Astrocyte (in vitro differentiated cells and primary cell): ENCODE measurements around the gene METTL16. TPM values are rescaled to one million over a fixed set of nuclear protein-coding genes. Genes with fewer than 3 reads are reported as not detected.

ENCODE experiments used
- DNase-seq: peaks from one replicate; pipeline ENCODE4 v3.0.0-alpha.2; 2010; ENCODE audit warnings: low read depth
- FAIRE-seq: peaks from 2 replicates; lab custom pipeline; 2011; peaks lifted over from hg19 to GRCh38; lab: Jason Lieb, UNC
- H2AFZ ChIP-seq: 2 replicates; pipeline ENCODE4 v1.6.0; 2012; ENCODE audit warnings: low read depth, low read length, inconsistent platforms
- H3K27ac ChIP-seq: 2 replicates; pipeline ENCODE4 v1.5.1; 2011; ENCODE audit warnings: low read depth, low read length, inconsistent platforms
- H3K27me3 ChIP-seq: 2 replicates; pipeline ENCODE4 v1.6.0; 2011; ENCODE audit warnings: low read length, inconsistent platforms; ENCODE audit not compliant: insufficient read depth
- H3K36me3 ChIP-seq: 2 replicates; pipeline ENCODE4 v1.5.1; 2011; ENCODE audit warnings: low read length, inconsistent platforms; ENCODE audit not compliant: insufficient read depth
- H3K4me1 ChIP-seq: 2 replicates; pipeline ENCODE4 v1.5.1; 2011; ENCODE audit warnings: low read length, inconsistent platforms; ENCODE audit not compliant: insufficient read depth
- H3K4me2 ChIP-seq: 2 replicates; pipeline ENCODE4 v1.6.0; 2012; ENCODE audit warnings: low read length, inconsistent platforms
- H3K4me3 ChIP-seq: 2 replicates; pipeline ENCODE4 v1.5.1; 2011; ENCODE audit warnings: low read depth, mild to moderate bottlenecking, low read length, inconsistent platforms; ENCODE audit not compliant: insufficient read depth
- H3K79me2 ChIP-seq: 2 replicates; pipeline ENCODE4 v1.6.0; 2012; ENCODE audit warnings: mild to moderate bottlenecking, low read length, inconsistent platforms; ENCODE audit not compliant: insufficient read depth
- H3K9ac ChIP-seq: 2 replicates; pipeline ENCODE4 v1.6.0; 2012; ENCODE audit warnings: mild to moderate bottlenecking, low read length, inconsistent platforms
- H3K9me3 ChIP-seq: 2 replicates; pipeline ENCODE4 v1.5.1; 2012; ENCODE audit warnings: low read depth, mild to moderate bottlenecking, low read length, inconsistent platforms; ENCODE audit not compliant: insufficient read depth
- H4K20me1 ChIP-seq: 2 replicates; pipeline ENCODE4 v1.6.0; 2012; ENCODE audit warnings: low read length, inconsistent platforms; ENCODE audit not compliant: insufficient read depth
- H3K27ac Mint-ChIP-seq: one replicate; pipeline ENCODE4 v1.8.0; 2021; ENCODE audit warnings: mild to moderate bottlenecking, mixed read lengths; ENCODE audit not compliant: unreplicated experiment
- H3K27me3 Mint-ChIP-seq: one replicate; pipeline ENCODE4 v1.8.0; 2021; ENCODE audit warnings: low read depth, mixed read lengths; ENCODE audit not compliant: unreplicated experiment
- H3K36me3 Mint-ChIP-seq: one replicate; pipeline ENCODE4 v1.8.0; 2021; ENCODE audit warnings: low read depth, mixed read lengths; ENCODE audit not compliant: unreplicated experiment
- H3K4me1 Mint-ChIP-seq: one replicate; pipeline ENCODE4 v1.8.0; 2021; ENCODE audit warnings: low read depth, mixed read lengths; ENCODE audit not compliant: unreplicated experiment
- H3K4me3 Mint-ChIP-seq: one replicate; pipeline ENCODE4 v1.8.0; 2021; ENCODE audit warnings: mild to moderate bottlenecking, moderate library complexity, mixed read lengths; ENCODE audit not compliant: unreplicated experiment
- H3K9me3 Mint-ChIP-seq: one replicate; pipeline ENCODE4 v1.8.0; 2021; ENCODE audit warnings: mild to moderate bottlenecking, mixed read lengths; ENCODE audit not compliant: unreplicated experiment
- EZH2 ChIP-seq: IDR thresholded peaks from 2 replicates; pipeline ENCODE4 v1.6.1; 2012; ENCODE audit warnings: mild to moderate bottlenecking, low read length, inconsistent platforms; ENCODE audit not compliant: insufficient read depth
- total RNA-seq: library from RNA; stranded (reverse); gene quantifications from 2 replicates; pipeline ENCODE4 v1.2.1, GENCODE V29; 2021
- TF ChIP-seq, protein P1 (sequence below): IDR thresholded peaks from 2 replicates; pipeline ENCODE4 v1.5.1; 2011; ENCODE audit warnings: low read depth, mild to moderate bottlenecking, inconsistent platforms, low read length, moderate library complexity; ENCODE audit not compliant: insufficient read depth

The METTL16 gene
- total RNA-seq, 1 donor from 2014 or later, result 28.4 TPM

DNA sequence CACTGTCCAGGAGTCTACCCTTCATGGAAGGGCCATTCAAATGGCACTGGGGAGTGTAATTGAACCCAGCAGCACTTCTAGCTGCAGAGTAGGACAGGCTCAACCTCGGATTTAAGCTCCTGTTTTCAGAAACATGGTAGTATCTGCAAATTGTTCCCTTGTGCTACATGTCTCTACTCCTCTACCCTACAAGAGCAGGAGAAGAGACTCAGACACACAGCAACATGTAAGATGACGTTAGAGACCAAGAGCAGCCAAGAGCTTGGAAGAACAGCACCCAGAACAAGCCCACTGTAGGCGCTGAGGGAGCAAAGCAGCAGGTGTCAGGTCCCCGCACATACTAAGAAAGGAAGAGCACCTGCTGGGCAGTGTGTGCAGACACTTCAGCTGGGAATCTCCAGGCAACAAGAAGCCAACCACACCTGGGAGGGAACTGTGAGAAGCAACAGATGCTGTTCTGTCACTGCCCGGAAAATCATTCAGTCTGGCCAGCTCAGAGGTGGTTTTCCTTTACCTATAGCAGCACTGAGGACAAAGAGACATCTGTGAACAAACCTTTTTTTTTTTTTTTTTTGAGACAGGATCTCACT, 75.3 kb downstream of the METTL16 start:
- no peaks in the 10 kb centered on the region for H3K9me3 ChIP-seq
- no peak overlapping the region for H3K4me2 ChIP-seq
- H4K20me1 ChIP-seq, result peaks cover 4% of the 10 kb centered on the region
- peaks cover 24% of the 10 kb centered on the region for H3K4me1 Mint-ChIP-seq
- H3K9me3 Mint-ChIP-seq, result no peaks in the 10 kb centered on the region
- H3K4me3 Mint-ChIP-seq, result no peak overlapping the region
- H3K9ac ChIP-seq, result no peak overlapping the region
- no peak for DNase-seq
- peaks cover 30% of the 10 kb centered on the region for H3K4me1 ChIP-seq
- H3K36me3 Mint-ChIP-seq, result peaks cover 23% of the 10 kb centered on the region
- no peak overlapping the region for H2AFZ ChIP-seq
- peaks cover 11% of the 10 kb centered on the region for H3K36me3 ChIP-seq
- no peak overlapping the region for H3K4me3 ChIP-seq
- H3K27ac Mint-ChIP-seq, result no peak overlapping the region
- H3K27me3 ChIP-seq, result no peaks in the 10 kb centered on the region
- no peak for TF ChIP-seq EZH2
- TF ChIP-seq, protein P1, sequence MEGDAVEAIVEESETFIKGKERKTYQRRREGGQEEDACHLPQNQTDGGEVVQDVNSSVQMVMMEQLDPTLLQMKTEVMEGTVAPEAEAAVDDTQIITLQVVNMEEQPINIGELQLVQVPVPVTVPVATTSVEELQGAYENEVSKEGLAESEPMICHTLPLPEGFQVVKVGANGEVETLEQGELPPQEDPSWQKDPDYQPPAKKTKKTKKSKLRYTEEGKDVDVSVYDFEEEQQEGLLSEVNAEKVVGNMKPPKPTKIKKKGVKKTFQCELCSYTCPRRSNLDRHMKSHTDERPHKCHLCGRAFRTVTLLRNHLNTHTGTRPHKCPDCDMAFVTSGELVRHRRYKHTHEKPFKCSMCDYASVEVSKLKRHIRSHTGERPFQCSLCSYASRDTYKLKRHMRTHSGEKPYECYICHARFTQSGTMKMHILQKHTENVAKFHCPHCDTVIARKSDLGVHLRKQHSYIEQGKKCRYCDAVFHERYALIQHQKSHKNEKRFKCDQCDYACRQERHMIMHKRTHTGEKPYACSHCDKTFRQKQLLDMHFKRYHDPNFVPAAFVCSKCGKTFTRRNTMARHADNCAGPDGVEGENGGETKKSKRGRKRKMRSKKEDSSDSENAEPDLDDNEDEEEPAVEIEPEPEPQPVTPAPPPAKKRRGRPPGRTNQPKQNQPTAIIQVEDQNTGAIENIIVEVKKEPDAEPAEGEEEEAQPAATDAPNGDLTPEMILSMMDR, result no peak
- H3K27me3 Mint-ChIP-seq, result no peaks in the 10 kb centered on the region
- no peak for FAIRE-seq
- H3K79me2 ChIP-seq, result no peaks in the 10 kb centered on the region
- H3K27ac ChIP-seq, result no peak overlapping the region

DNA sequence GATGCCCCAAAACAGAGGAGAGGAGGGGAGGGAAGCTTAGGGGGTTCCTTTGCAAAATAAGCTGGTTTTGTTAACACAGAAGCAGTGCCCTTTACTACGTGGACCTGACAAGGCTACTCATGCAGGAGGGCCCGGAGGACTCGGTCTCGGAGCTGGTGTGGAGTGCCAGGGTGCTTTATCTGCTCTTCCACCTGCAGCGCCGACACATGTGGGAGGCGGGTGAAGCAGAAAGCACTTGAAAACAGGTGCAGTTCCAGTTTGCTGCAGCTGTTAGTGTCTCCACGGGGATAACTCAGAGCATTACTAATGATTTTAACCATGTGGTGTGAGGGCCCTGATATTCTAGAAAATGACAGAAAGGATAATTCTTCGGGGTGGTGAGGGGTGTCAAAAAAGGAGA, 75.8 kb downstream of the METTL16 start:
- Histone ChIP-seq H3K4me2 (no peak overlapping the region), H2AFZ (no peak overlapping the region), H3K36me3 (peaks cover 7% of the 10 kb centered on the region), H3K79me2 (no peaks in the 10 kb centered on the region), H3K9me3 (no peaks in the 10 kb centered on the region), H3K27ac (no peak overlapping the region), H3K4me3 (no peak overlapping the region), H3K9ac (peak overlapping the region; percentile 40), H4K20me1 (peaks cover 4% of the 10 kb centered on the region), H3K27me3 (no peaks in the 10 kb centered on the region), H3K4me1 (peaks cover 30% of the 10 kb centered on the region)
- H3K27me3 Mint-ChIP-seq, result no peaks in the 10 kb centered on the region
- H3K4me1 Mint-ChIP-seq, result peaks cover 24% of the 10 kb centered on the region
- H3K4me3 Mint-ChIP-seq, result no peak overlapping the region
- H3K27ac Mint-ChIP-seq, result no peak overlapping the region
- no peaks in the 10 kb centered on the region for H3K9me3 Mint-ChIP-seq
- FAIRE-seq (no peak), DNase-seq (no peak)
- peaks cover 18% of the 10 kb centered on the region for H3K36me3 Mint-ChIP-seq
- TF ChIP-seq EZH2, result no peak
- TF ChIP-seq, protein P1, result no peak

DNA sequence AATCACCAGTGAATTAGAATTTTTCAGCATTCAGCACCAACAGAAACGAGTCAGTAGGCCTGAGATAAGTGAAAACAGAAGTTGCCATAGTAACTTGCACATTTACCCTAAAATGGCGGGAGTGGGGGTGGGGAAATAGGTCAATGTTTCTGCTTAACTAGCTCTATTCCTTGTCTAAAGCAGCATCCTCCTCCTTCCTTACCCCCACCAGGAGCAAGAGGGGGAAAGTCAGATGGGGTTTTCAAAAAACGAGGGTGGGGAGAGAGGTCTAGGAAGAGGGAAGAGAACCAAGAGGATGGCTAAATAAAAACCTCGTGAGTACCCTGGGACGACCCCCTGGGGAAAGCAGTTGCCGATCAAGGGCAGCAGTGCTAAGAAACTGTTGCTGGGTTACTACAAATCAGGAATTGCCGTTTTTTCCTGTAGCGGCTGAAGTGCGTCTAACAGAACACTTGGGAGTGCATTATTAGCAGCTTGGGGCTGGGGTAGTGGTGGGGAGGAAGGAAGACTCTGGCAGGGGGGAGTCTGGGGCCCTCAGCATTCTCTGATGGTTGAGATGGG, 76.4 kb downstream of the METTL16 start:
- no peaks in the 10 kb centered on the region for H3K79me2 ChIP-seq
- peak overlapping the region; percentile 2 for H3K4me2 ChIP-seq
- H3K4me3 Mint-ChIP-seq, result peak overlapping the region; percentile 50
- no peak overlapping the region for H3K27ac ChIP-seq
- DNase-seq, result peak; percentile 32
- H3K9me3 Mint-ChIP-seq, result no peaks in the 10 kb centered on the region
- peaks cover 26% of the 10 kb centered on the region for H3K4me1 ChIP-seq
- peak overlapping the region; percentile 86 for H3K27ac Mint-ChIP-seq
- TF ChIP-seq, protein P1, result no peak
- no peak for TF ChIP-seq EZH2
- peaks cover 18% of the 10 kb centered on the region for H3K36me3 Mint-ChIP-seq
- peaks cover 24% of the 10 kb centered on the region for H3K4me1 Mint-ChIP-seq
- no peak for FAIRE-seq
- H3K27me3 Mint-ChIP-seq, result no peaks in the 10 kb centered on the region
- peaks cover 5% of the 10 kb centered on the region for H3K36me3 ChIP-seq
- H3K9me3 ChIP-seq, result no peaks in the 10 kb centered on the region
- H2AFZ ChIP-seq, result no peak overlapping the region
- H3K4me3 ChIP-seq, result no peak overlapping the region
- peak overlapping the region; percentile 40 for H3K9ac ChIP-seq
- H4K20me1 ChIP-seq, result peaks cover 4% of the 10 kb centered on the region
- no peaks in the 10 kb centered on the region for H3K27me3 ChIP-seq
